Measurements from ENCODE around the gene SDK1.

SDK1 gene

GRCh38 chr7:4003503-4003902, 702.5 kb downstream of the SDK1 start:
- no peak for DNase-seq

GRCh38 chr7:4006687-4007086, 705.6 kb downstream of the SDK1 start:
- peak; percentile 88 for DNase-seq

- no peak for DNase-seq
These were observed 708.4 kb downstream of the SDK1 start for GRCh38 chr7:4009211-4010060.

- DNase-seq, result no peak
These were observed 709.1 kb downstream of the SDK1 start for GRCh38 chr7:4010061-4010605.

DNA sequence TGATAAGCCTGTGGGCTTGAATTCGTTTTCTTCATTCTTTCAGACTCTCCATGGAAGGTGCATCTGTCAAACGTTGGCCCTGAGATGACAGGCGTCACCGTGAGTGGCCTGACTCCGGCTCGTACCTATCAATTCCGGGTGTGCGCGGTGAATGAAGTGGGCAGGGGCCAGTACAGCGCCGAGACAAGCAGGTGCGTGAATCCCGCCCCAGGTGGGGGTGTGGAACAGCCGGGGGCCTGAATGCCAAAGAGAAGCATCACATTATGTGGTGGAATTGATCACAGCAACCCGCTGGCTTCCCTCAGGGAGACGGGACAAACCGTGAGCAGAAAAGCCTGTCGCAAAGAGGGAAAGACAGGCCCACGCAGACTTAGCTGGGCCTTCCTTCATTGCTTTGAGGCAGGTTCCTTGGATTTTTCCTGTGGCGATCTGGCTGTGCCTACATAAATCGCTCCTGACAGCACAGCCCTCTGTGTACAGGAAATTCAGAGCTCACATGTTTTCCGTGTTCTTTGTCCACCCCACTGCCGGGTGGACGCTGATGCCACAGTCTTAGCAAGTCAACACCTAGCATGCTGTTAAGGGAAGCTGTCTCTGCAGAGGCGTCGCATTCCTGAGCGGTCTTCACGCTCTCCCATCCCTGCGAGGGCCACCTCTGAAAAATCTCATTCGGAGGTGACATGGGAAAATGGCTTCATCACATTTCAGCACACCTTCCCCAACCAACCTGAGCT, 710.0 kb downstream of the SDK1 start:
- DNase-seq, result no peak

- DNase-seq, result no peak
These were observed 712.7 kb downstream of the SDK1 start for GRCh38 chr7:4013793-4014192.

DNA sequence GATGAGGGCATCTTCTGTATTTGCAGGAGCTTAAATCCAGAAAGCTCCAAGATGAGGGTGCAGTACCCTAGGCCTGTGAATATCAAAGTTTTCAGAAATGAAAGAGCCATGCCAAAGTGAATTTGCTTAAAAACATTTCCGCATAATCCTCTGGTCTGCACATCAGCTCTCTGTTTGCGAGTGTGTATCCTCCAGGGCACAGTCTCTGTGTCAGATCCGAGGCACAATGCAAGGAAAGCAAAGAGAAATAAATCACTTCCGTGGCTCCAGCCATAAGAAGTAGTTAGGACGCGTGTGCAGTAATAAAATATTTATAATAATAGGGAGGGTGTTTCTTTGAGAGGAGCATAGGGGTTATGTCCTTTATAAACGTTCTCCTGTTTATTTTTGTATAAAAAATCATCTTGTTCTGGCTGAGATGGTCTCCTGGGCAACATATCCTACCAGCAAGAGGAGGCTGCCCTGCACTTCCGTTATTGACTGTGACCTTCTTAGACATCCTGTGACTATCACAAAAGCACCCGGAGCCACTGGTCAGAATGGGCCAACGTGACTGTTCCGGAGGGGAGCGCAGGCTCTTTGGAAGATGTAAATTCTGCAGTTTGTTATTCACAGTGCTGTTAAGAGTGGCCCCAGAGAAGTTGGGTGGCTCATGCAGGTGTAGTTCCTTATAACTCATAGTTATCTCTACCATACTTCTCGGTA, 713.4 kb downstream of the SDK1 start:
- DNase-seq, result no peak

DNA sequence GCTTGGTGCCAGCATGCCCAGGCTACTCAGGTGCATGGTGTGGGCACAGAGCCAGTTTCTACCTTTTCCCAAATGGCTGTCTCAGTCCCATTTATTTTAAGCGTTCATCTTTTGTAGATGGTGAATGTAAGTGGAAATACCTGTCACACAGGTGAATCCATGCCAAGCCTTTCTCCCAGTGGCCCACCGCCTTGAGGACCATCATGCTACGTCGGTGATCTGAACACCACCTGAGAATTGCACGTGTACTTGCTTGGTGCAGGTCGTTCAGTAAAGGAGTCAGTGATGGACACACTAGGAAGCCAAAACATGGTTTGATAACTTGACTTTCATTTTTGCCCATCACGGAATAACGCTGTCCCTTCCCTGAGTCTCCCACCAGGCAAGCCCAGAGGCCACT, 714.3 kb downstream of the SDK1 start:
- no peak for DNase-seq

GRCh38 chr7:4015996-4016395, 714.9 kb downstream of the SDK1 start:
- no peak for DNase-seq

- DNase-seq, result no peak
These were observed 716.0 kb downstream of the SDK1 start for GRCh38 chr7:4017081-4017480.

DNA sequence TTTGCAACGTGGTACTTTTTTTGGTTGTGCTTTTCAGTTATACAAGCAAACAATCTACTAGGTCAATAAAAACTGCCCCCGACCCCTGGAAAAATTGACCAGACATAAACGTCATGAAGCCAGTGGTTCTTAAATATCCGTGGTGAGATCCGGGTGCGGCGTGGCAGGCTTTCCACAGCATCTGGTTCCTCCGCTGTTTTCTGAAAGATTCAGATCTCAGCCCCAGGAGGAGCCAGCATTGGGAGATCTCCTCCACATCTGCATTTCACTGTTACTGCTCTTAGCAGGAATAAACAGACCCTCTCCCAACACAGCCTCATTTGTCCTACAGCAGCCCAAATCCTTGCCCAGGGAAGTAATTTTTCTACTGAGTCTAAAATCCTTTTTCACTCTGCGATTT, 716.7 kb downstream of the SDK1 start:
- no peak for DNase-seq

GRCh38 chr7:4018601-4019316, 717.7 kb downstream of the SDK1 start:
- DNase-seq, result no peak

DNA sequence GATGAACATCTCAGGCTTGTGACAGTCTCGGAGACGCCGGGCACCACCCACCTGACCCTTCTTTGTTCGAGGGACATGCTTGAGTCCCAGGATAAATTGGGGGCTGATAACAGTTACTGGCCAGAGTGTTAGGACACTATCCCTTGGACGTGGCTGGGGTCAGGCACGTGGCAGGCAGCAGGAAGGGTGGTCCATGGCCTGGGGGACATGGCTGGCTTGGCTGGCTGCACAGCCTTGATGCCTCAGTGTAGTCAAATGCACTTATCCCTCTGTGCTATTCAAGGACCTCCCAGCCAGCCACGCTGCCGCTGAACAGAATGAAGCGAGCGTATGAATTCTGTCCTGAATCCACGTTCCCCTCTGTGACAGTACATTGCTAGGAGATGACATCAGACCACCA, 719.0 kb downstream of the SDK1 start:
- no peak for DNase-seq

DNA sequence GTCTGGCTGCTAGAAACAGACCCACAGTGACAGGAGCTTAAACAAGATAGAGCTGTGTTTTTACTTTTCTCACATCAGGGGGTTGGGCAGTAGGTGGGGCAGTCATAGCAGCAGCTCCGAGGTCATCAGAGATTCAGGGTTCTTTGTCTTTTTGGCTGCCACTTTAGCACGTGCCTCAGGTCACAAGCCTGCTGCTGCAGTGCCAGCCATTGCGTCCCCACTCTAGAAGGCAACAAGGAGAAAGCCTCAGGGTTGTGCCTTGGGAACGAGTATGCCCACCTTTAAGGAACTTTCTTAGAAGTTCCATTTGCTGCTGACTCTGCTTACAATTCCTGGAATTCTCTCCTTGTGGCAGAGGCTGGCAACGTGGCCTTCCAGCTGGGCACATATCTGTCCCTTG, 720.4 kb downstream of the SDK1 start:
- DNase-seq, result no peak

DNA sequence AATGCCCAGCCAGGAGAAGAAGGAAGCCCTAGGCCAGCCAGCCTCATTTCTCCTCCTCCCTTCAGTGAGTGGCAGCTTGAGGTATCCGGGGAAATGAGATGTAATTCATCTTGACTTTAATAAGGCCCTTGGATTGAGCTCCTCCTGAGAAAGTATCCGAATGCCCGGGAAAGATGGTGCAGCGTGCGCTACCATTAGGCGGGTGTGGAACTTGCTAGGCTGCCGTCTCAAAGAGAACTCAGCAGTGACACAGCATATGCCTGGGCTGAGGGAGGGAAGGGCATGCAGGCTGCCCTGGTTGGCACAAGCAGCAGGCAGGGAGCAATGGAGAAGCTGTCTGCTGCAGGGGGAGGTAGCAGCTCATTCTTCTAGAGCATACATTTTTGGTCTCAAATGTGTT, 721.2 kb downstream of the SDK1 start:
- DNase-seq, result no peak

GRCh38 chr7:4023502-4023901, 722.5 kb downstream of the SDK1 start:
- no peak for DNase-seq

DNA sequence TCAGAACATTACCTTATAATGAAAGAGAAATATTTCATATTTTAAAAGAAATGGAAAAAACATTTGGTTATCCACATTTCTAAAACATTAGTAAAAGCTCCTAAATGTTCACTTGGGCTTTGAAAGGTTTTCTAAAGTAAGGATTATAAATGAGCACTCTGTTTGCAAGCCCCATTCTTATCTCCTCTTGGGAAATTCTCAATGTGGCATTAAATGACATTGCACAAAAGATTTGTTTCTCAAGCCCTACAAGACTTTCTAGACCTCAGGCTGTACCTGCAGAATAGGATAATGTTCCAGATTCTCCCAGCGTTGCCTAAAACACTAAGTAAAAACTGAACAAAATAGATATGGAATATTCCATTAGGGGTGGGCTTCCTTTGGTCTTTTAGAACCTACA, 723.1 kb downstream of the SDK1 start:
- no peak for DNase-seq

DNA sequence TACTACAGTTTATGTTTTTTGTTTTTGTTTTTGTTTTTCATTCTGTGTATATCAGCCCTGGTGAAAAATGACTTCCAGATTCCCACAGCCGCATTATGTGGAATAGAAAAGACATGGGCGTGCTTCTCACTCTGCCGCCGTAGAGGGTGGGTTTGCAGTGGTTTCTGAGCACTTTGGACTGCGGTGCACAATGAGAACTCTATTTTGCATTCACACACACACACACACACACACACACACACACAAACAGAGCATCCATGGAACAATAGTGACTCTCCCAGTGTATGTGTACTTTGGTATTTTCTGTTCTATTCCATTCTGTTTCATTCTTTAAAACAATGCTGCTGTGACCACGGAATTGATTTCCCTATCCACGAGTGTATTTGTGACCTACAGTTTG, 723.8 kb downstream of the SDK1 start:
- no peak for DNase-seq

GRCh38 chr7:4025210-4025609, 724.2 kb downstream of the SDK1 start:
- no peak for DNase-seq

GRCh38 chr7:4025694-4026615, 724.9 kb downstream of the SDK1 start:
- DNase-seq, result no peak

GRCh38 chr7:4026941-4027486, 726.0 kb downstream of the SDK1 start:
- DNase-seq, result no peak
